ENCODE measurements around the gene TMC3. TPM values are rescaled to one million over a fixed set of nuclear protein-coding genes. Genes with fewer than 3 reads are reported as not detected.

Gene TMC3
- total and polyA plus RNA-seq, 2 of the 13 experiments (the other 11 are each of a cell fraction or from before 2014, with no cell fraction given) = not detected

DNA sequence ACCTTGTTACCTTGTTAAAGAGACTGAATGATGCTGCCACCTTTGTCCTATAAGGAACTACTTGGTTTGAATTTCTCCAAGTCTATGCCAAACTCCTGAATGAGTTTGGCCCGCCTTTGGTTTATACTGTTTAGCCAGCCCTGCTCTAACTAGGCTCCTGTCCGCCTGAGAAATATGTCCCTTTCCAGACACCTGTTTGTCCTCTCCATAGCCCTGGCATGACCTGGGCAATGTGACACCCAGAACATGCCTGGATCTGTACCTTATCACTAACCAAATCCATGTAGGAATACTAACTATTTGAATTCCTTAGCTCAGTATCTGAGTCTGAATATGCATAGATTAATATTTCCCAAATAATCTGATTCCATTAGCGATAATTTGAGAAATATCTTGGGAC lies 24.4 kb upstream of the TMC3 start:
- in situ Hi-C loops (cut with HindIII; ENCODE audit: extremely low pct_ligation_motif_present, low pct_unique_long_range_greater_than_20kb) = no loop called here
- intact Hi-C loops (cut with micrococcal nuclease; ENCODE audit: unreplicated experiment) = no loop called here

DNA sequence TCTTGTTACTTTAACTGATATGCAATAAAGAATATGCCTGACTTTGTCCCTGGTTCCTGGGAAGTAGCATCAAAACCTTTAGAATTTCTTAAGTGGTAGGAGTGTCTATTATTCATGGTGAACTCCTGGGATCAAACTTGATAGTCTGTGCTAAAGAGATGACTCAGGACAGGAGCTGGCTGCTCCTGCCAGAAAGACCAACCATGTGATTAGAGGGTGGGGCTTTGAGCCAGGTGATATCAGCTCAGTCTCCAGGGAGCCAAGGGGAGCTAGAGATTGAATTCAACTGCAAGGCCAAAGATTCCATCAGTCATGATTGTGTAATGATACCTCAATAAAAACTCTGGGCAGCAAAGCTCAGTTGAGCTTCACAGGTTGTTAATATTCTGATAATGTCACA lies 20.6 kb upstream of the TMC3 start:
- Histone ChIP-seq H3K4me2 (ENCODE audit: low read depth, low read length) (no peak overlapping the region), H3K27me3 (ENCODE audit: control insufficient read depth in 1 of 2, insufficient read depth in 2 of 2, low read length in 2 of 2) (no peaks in the 10 kb centered on the region), H3K4me1 (ENCODE audit: insufficient read depth, low read length) (no peaks in the 10 kb centered on the region), H3K4me3 (replicated peaks in 1 of 3; ENCODE audit: insufficient read depth in 1 of 3, low read depth in 2 of 3, low read length in 3 of 3) (no peak overlapping the region), H2AFZ (ENCODE audit: low read length) (no peak overlapping the region), H3K36me3 (replicated peaks in 1 of 2; ENCODE audit: control insufficient read depth in 1 of 2, insufficient read depth in 2 of 2, low read length in 2 of 2) (no peaks in the 10 kb centered on the region), H3K27ac (ENCODE audit: extremely low read length, insufficient read depth, low read length) (no peak overlapping the region), H3K9ac (ENCODE audit: insufficient read depth, low read depth, low read length) (no peak overlapping the region), H3K9me3 (ENCODE audit: low read length) (no peaks in the 10 kb centered on the region), H3K79me2 (ENCODE audit: insufficient read depth, low read length) (no peaks in the 10 kb centered on the region), H4K20me1 (ENCODE audit: insufficient read depth, low read length) (no peaks in the 10 kb centered on the region)
- CTCF ChIA-PET (ENCODE audit: low intra/inter-chr PET ratio, low total read pairs) = no interaction called here
- no peak for FAIRE-seq
- in situ Hi-C loops (cut with HindIII; ENCODE audit: extremely low pct_ligation_motif_present, low pct_unique_long_range_greater_than_20kb) (no loop called here), intact Hi-C loops (cut with micrococcal nuclease; ENCODE audit: unreplicated experiment) (no loop called here)
- POLR2A ChIA-PET = no interaction called here
- no peak for DNase-seq (ENCODE audit: low spot score)
- TF ChIP-seq NBN (conservative IDR thresholded peaks at IDR 0.05) (no peak), KMT2A (CRISPR knock-in tag; IDR thresholded peaks at IDR 0.05) (no peak), ZBTB1 (CRISPR knock-in tag; IDR thresholded peaks at IDR 0.05; ENCODE audit: borderline replicate concordance) (no peak)
- TF ChIP-seq, protein P1, sequence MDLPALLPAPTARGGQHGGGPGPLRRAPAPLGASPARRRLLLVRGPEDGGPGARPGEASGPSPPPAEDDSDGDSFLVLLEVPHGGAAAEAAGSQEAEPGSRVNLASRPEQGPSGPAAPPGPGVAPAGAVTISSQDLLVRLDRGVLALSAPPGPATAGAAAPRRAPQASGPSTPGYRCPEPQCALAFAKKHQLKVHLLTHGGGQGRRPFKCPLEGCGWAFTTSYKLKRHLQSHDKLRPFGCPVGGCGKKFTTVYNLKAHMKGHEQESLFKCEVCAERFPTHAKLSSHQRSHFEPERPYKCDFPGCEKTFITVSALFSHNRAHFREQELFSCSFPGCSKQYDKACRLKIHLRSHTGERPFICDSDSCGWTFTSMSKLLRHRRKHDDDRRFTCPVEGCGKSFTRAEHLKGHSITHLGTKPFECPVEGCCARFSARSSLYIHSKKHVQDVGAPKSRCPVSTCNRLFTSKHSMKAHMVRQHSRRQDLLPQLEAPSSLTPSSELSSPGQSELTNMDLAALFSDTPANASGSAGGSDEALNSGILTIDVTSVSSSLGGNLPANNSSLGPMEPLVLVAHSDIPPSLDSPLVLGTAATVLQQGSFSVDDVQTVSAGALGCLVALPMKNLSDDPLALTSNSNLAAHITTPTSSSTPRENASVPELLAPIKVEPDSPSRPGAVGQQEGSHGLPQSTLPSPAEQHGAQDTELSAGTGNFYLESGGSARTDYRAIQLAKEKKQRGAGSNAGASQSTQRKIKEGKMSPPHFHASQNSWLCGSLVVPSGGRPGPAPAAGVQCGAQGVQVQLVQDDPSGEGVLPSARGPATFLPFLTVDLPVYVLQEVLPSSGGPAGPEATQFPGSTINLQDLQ (CRISPR knock-in tag; IDR thresholded peaks at IDR 0.05) = no peak
- no TSS peak for BruUV-seq (replicated peaks)
- ATAC-seq = no peak

More for the DNA sequence above, 24.4 kb upstream of the TMC3 start:
- TF ChIP-seq ZNF768 (CRISPR knock-in tag; IDR thresholded peaks at IDR 0.05) (no peak), FIP1L1 (IDR thresholded peaks at IDR 0.05; ENCODE audit: borderline replicate concordance, insufficient read depth, low read depth, low read length) (no peak), ZNF724P (CRISPR knock-in tag; IDR thresholded peaks at IDR 0.05; ENCODE audit: borderline replicate concordance) (no peak), GTF3A (CRISPR knock-in tag; conservative IDR thresholded peaks at IDR 0.05) (no peak)
- TF ChIP-seq, protein P2, sequence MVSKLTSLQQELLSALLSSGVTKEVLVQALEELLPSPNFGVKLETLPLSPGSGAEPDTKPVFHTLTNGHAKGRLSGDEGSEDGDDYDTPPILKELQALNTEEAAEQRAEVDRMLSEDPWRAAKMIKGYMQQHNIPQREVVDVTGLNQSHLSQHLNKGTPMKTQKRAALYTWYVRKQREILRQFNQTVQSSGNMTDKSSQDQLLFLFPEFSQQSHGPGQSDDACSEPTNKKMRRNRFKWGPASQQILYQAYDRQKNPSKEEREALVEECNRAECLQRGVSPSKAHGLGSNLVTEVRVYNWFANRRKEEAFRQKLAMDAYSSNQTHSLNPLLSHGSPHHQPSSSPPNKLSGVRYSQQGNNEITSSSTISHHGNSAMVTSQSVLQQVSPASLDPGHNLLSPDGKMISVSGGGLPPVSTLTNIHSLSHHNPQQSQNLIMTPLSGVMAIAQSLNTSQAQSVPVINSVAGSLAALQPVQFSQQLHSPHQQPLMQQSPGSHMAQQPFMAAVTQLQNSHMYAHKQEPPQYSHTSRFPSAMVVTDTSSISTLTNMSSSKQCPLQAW (CRISPR knock-in tag; IDR thresholded peaks at IDR 0.05) = no peak
- POLR2A ChIA-PET = no interaction called here
- no peaks in the 10 kb centered on the region for H3K79me2 ChIP-seq (ENCODE audit: insufficient read depth, low read length)
- H3K36me3 ChIP-seq (replicated peaks in 1 of 2; ENCODE audit: control insufficient read depth in 1 of 2, insufficient read depth in 2 of 2, low read length in 2 of 2) = no peaks in the 10 kb centered on the region
- no peaks in the 10 kb centered on the region for H3K9me3 ChIP-seq (ENCODE audit: low read length)
- H3K4me1 ChIP-seq (ENCODE audit: insufficient read depth, low read length) = no peaks in the 10 kb centered on the region
- 48% methylated on average over 3 of the region's 3 CpGs for WGBS (ENCODE audit: low lambda C conversion rate)
- BruUV-seq (replicated peaks) = no TSS peak
- DNase-seq (ENCODE audit: low spot score) = no peak
- no peaks in the 10 kb centered on the region for H3K27me3 ChIP-seq (ENCODE audit: control insufficient read depth in 1 of 2, insufficient read depth in 2 of 2, low read length in 2 of 2)
- H3K27ac ChIP-seq (ENCODE audit: extremely low read length, insufficient read depth, low read length) = no peak overlapping the region
- H3K4me2 ChIP-seq (ENCODE audit: low read depth, low read length) = no peak overlapping the region
- no peak for FAIRE-seq
- H3K9ac ChIP-seq (ENCODE audit: insufficient read depth, low read depth, low read length) = no peak overlapping the region
- H2AFZ ChIP-seq (ENCODE audit: low read length) = no peak overlapping the region
- H4K20me1 ChIP-seq (ENCODE audit: insufficient read depth, low read length) = no peaks in the 10 kb centered on the region
- ATAC-seq = no peak
- CTCF ChIA-PET (ENCODE audit: low intra/inter-chr PET ratio, low total read pairs) = no interaction called here
- no peak overlapping the region for H3K4me3 ChIP-seq (replicated peaks in 1 of 3; ENCODE audit: insufficient read depth in 1 of 3, low read depth in 2 of 3, low read length in 3 of 3)

Data from HepG2 (cell line).